Liver (tissue), 9 donors: Measurements from ENCODE around the gene POLR3GL. TPM values are rescaled to one million over a fixed set of nuclear protein-coding genes. Genes with fewer than 3 reads are reported as not detected.
A peak's percentile ranks its signal among the peaks of the same experiment; 100 is the strongest.

ENCODE experiments used
- DNase-seq: peaks from one replicate; pipeline ENCODE4 v3.0.0-alpha.2; 2017; ENCODE audit warnings: low spot score
- H3K27ac ChIP-seq, 2 donors: one replicate each; pipeline ENCODE4 v1.7.0; 2013; ENCODE audit warnings: inconsistent platforms in 2 of 2, low read length in 2 of 2, control low read depth in 1 of 2, low read depth in 1 of 2, mild to moderate bottlenecking in 1 of 2
- H3K27me3 ChIP-seq, 4 donors: one replicate each; pipeline versions ENCODE4 v1.6.1 to v1.7.0; 2013; ENCODE audit warnings: low read length in 3 of 4, inconsistent platforms in 1 of 4, mild to moderate bottlenecking in 1 of 4, moderate library complexity in 1 of 4; ENCODE audit not compliant: control insufficient read depth in 4 of 4, insufficient read depth in 4 of 4
- H3K36me3 ChIP-seq, 4 donors: one replicate each; pipeline versions ENCODE4 v1.6.1 to v1.7.0; 2013; ENCODE audit warnings: low read length in 3 of 4, mild to moderate bottlenecking in 3 of 4, low read depth in 1 of 4, moderate library complexity in 1 of 4; ENCODE audit not compliant: control insufficient read depth in 4 of 4, insufficient read depth in 3 of 4
- H3K4me1 ChIP-seq, 4 donors: one replicate each; pipeline versions ENCODE4 v1.6.1 to v1.7.0; 2013; ENCODE audit warnings: low read length in 3 of 4, mild to moderate bottlenecking in 3 of 4, moderate library complexity in 1 of 4; ENCODE audit not compliant: control insufficient read depth in 4 of 4, insufficient read depth in 4 of 4
- H3K4me3 ChIP-seq, 3 donors: one replicate each; pipeline versions ENCODE4 v1.6.1 to v1.7.0; 2013; ENCODE audit warnings: low read length in 3 of 3, control low read depth in 1 of 3, low read depth in 1 of 3, mild to moderate bottlenecking in 1 of 3
- H3K9ac ChIP-seq, 2 donors: one replicate each; pipeline ENCODE4 v1.7.0; 2013; ENCODE audit warnings: low read length in 2 of 2, mild to moderate bottlenecking in 2 of 2, moderate library complexity in 2 of 2, control low read depth in 1 of 2, low read depth in 1 of 2
- H3K9me3 ChIP-seq, 4 donors: one replicate each; pipeline versions ENCODE4 v1.6.1 to v1.7.0; 2013; ENCODE audit warnings: low read length in 3 of 4; ENCODE audit not compliant: control insufficient read depth in 4 of 4
- EGR1 ChIP-seq, 2 donors: IDR thresholded peaks; 2 replicates each; pipeline ENCODE4 v1.6.1; 2016 to 2018; ENCODE audit warnings: antibody characterized with exemption in 2 of 2, low read depth in 2 of 2
- FOXA1 ChIP-seq: IDR thresholded peaks from 2 replicates; pipeline ENCODE4 v1.6.1; 2016; ENCODE audit warnings: antibody characterized with exemption
- FOXA2 ChIP-seq: IDR thresholded peaks from 2 replicates; pipeline ENCODE4 v1.6.1; 2016; ENCODE audit warnings: antibody characterized with exemption
- GABPA ChIP-seq, 2 donors: IDR thresholded peaks in 1 of 2; conservative IDR thresholded peaks in 1 of 2; 2 replicates each; pipeline ENCODE4 v1.6.1; 2016; ENCODE audit warnings: antibody characterized with exemption in 2 of 2, mild to moderate bottlenecking in 1 of 2, moderate library complexity in 1 of 2
- HNF4A ChIP-seq, 2 donors: conservative IDR thresholded peaks; 2 replicates each; pipeline ENCODE4 v1.6.1; 2016; ENCODE audit warnings: antibody characterized with exemption in 2 of 2, mild to moderate bottlenecking in 2 of 2
- JUND ChIP-seq, 2 donors: IDR thresholded peaks; 2 replicates each; pipeline ENCODE4 v1.6.1; 2016; ENCODE audit warnings: antibody characterized with exemption in 2 of 2
- NR2F2 ChIP-seq: IDR thresholded peaks from 2 replicates; pipeline ENCODE4 v1.6.1; 2016; ENCODE audit warnings: antibody characterized with exemption
- RAD21 ChIP-seq, 2 donors: IDR thresholded peaks; 2 replicates each; pipeline ENCODE4 v1.6.1; 2016; ENCODE audit warnings: antibody characterized with exemption in 2 of 2, mild to moderate bottlenecking in 2 of 2
- RXRA ChIP-seq, 2 donors: IDR thresholded peaks; 2 replicates each; pipeline ENCODE4 v1.6.1; 2017 to 2018; ENCODE audit warnings: antibody characterized with exemption in 2 of 2, mild to moderate bottlenecking in 1 of 2
- SP1 ChIP-seq: IDR thresholded peaks from 2 replicates; pipeline ENCODE4 v1.6.1; 2018; ENCODE audit warnings: antibody characterized with exemption, mild to moderate bottlenecking
- TAF1 ChIP-seq: conservative IDR thresholded peaks from 2 replicates; pipeline ENCODE4 v1.6.1; 2016; ENCODE audit warnings: antibody characterized with exemption, mild to moderate bottlenecking
- YY1 ChIP-seq: IDR thresholded peaks from 2 replicates; pipeline ENCODE4 v1.6.1; 2016; ENCODE audit warnings: antibody characterized with exemption, mild to moderate bottlenecking
- WGBS: extraction: QIAGEN DNeasy Blood & Tissue Kit; methylation state at CpG from one replicate; pipeline ENCODE4 v1.1.7; 2013; 5-methylcytosine and 5-hydroxymethylcytosine counted together
- polyA plus RNA-seq, 2 donors: library from polyadenylated mRNA; stranded (reverse) in 1 of 2; unstranded in 1 of 2; fragments of 200-250 nt in 1 of 2; fragments of >200 nt in 1 of 2; fragmentation: Nextera tagmentation in 1 of 2; extraction: Ambion mirVana in 1 of 2; gene quantifications; one replicate each; pipeline versions ENCODE4 v1.2.1 to v1.2.3, GENCODE V29; 2013 to 2015
- total RNA-seq, 2 donors: library from RNA; depleted of rRNA; stranded (reverse); fragments of >200 nt; gene quantifications; one replicate each; pipeline ENCODE4 v1.2.3, GENCODE V29; 2014
- TF ChIP-seq, protein P1 (sequence below): IDR thresholded peaks from 2 replicates; pipeline ENCODE4 v1.6.1; 2016; ENCODE audit warnings: antibody characterized with exemption
- TF ChIP-seq, protein P2 (sequence below): IDR thresholded peaks from 2 replicates; pipeline ENCODE4 v1.6.1; 2016; ENCODE audit warnings: antibody characterized with exemption, mild to moderate bottlenecking
- TF ChIP-seq, protein P3 (sequence below): IDR thresholded peaks from 2 replicates; pipeline ENCODE4 v1.6.1; 2016; ENCODE audit warnings: antibody characterized with exemption
- TF ChIP-seq, protein P4 (sequence below): fragments of 150-350 bp; IDR thresholded peaks from 2 replicates; pipeline ENCODE4 v1.5.1; 2017; ENCODE audit warnings: improper control_type of control experiment, low read depth, low read length; ENCODE audit not compliant: missing input control
- donor health status: healthy.
- donor health status: healthy.
- donor health status: healthy.
- donor health status: healthy.
- donor health status: healthy.

POLR3GL gene
- total and polyA plus RNA-seq, 4 donors: 11.9 to 23.4 (median 16.2) TPM

DNA sequence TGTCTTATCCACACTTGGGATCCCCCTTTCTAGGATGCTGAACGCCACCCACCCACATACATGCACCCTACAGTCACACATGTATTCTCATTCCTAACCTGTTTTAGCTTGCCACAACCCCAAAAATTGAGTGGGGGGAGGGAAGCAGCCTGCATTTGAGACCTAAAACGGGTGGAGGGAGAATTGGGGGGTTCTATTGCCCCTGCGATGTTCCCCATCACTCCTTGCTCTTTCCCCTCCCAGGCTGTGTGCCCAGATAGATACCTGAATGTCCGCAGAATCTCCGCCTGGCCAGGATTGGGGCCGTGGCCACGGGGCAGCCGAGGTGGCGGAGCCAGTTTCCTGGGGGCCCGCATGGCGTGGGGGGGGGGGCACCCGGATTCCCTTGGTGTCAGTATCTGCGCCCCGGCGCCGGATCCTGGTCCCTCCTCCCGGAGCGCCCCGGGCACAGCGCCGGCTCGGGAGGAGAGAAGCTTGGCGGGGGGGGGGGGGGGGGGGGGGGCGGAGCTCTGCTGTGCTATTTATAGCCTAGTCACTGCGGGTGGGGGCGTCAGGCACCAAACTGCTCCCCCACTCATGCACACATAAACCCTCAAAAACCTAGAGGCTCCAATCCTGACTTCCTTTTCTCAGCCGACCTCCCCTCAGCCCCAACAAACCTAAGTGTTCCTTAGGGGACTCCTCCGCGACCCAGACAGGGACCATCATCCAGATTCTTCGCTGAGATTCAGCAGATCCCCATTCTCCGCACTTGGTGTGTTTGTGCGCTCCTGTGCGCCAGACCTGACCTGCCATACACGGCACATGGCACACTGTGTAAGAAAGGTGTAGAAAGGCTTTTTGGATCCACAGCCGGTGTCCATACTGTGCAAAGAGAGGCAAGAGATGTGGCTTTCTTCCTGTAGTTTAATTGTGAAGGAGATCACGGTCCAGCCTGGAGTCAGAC is 2.1 kb upstream of the POLR3GL start:
- no peak for TF ChIP-seq NR2F2
- TF ChIP-seq, protein P1, sequence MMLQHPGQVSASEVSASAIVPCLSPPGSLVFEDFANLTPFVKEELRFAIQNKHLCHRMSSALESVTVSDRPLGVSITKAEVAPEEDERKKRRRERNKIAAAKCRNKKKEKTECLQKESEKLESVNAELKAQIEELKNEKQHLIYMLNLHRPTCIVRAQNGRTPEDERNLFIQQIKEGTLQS: no peak
- no peak for TF ChIP-seq JUND (IDR thresholded peaks at IDR 0.05)
- TF ChIP-seq SP1: no peak
- TF ChIP-seq RXRA (IDR thresholded peaks at IDR 0.05): no peak
- no peak for TF ChIP-seq FOXA2
- TF ChIP-seq FOXA1: no peak
- TF ChIP-seq, protein P2, sequence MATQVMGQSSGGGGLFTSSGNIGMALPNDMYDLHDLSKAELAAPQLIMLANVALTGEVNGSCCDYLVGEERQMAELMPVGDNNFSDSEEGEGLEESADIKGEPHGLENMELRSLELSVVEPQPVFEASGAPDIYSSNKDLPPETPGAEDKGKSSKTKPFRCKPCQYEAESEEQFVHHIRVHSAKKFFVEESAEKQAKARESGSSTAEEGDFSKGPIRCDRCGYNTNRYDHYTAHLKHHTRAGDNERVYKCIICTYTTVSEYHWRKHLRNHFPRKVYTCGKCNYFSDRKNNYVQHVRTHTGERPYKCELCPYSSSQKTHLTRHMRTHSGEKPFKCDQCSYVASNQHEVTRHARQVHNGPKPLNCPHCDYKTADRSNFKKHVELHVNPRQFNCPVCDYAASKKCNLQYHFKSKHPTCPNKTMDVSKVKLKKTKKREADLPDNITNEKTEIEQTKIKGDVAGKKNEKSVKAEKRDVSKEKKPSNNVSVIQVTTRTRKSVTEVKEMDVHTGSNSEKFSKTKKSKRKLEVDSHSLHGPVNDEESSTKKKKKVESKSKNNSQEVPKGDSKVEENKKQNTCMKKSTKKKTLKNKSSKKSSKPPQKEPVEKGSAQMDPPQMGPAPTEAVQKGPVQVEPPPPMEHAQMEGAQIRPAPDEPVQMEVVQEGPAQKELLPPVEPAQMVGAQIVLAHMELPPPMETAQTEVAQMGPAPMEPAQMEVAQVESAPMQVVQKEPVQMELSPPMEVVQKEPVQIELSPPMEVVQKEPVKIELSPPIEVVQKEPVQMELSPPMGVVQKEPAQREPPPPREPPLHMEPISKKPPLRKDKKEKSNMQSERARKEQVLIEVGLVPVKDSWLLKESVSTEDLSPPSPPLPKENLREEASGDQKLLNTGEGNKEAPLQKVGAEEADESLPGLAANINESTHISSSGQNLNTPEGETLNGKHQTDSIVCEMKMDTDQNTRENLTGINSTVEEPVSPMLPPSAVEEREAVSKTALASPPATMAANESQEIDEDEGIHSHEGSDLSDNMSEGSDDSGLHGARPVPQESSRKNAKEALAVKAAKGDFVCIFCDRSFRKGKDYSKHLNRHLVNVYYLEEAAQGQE: no peak
- TF ChIP-seq TAF1: no peak
- TF ChIP-seq YY1: no peak
- no peak for TF ChIP-seq RAD21 (IDR thresholded peaks at IDR 0.05)
- Histone ChIP-seq H3K27ac (peak overlapping the region in 1 of 2 donors; percentile 51), H3K27me3 (no peaks in the 10 kb centered on the region), H3K4me3 (peak overlapping the region in 2 of 3 donors; percentile 56 to 62), H3K9me3 (peaks cover 0 to 3% (median under 1%) of the 10 kb centered on the region in 4 donors), H3K9ac (no peak overlapping the region), H3K36me3 (no peaks in the 10 kb centered on the region), H3K4me1 (peaks cover 8 to 59% (median 37%) of the 10 kb centered on the region in 4 donors)
- DNase-seq: no peak
- WGBS: 17% methylated on average over 35 of the region's 36 CpGs

DNA sequence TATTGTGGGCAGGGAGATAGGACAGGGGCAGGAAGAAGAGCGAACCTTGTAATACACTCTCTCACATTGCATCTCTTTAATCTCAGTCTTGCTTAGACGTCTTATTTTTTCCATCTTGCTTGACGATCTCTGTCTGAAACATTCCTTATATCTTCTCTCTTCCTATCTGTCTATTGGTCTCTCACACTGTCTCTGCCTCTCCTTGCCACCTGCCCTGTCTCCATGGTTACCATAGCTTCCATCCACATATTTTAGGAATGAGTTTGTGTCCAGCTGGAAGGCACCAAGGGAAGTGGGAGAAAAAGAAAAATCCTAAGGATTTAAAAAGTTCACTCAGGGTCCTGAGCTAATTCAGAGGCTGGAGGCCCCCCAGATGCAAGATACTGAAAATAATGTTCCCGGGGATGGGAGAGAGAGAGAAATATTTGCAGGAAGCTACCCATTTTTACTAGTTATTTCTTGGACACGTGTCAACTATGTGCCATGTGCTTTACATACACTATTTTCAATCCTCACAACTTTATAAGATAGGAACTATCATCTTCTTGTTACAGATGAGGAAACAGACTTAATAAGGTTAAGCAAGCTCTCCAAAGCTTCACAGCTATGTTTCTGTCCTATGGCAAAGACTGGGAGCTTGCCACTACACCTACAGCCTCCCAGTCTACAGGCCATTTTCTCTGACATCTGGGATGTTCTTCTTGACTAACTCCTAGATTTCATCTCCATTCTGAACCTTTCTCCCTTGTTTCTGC is 1.0 kb upstream of the POLR3GL start:
- Histone ChIP-seq H3K27me3 (no peaks in the 10 kb centered on the region), H3K27ac (peak overlapping the region; percentile 77 to 81), H3K9ac (peak overlapping the region in 1 of 2 donors; percentile 93), H3K4me1 (peaks cover 8 to 53% (median 35%) of the 10 kb centered on the region in 4 donors), H3K4me3 (peak overlapping the region in 2 of 3 donors; percentile 64 to 92), H3K9me3 (peaks cover 0 to 3% (median under 1%) of the 10 kb centered on the region in 4 donors), H3K36me3 (no peaks in the 10 kb centered on the region)
- no peak for TF ChIP-seq HNF4A (conservative IDR thresholded peaks at IDR 0.05)
- TF ChIP-seq, protein P3, sequence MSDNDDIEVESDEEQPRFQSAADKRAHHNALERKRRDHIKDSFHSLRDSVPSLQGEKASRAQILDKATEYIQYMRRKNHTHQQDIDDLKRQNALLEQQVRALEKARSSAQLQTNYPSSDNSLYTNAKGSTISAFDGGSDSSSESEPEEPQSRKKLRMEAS: no peak
- no peak for TF ChIP-seq EGR1 (IDR thresholded peaks at IDR 0.05; ENCODE audit: low read depth in 2 of 2)
- TF ChIP-seq NR2F2: no peak
- TF ChIP-seq GABPA (IDR thresholded peaks at IDR 0.05 in 1 of 2, conservative IDR thresholded peaks at IDR 0.05 in 1 of 2): no peak
- TF ChIP-seq, protein P4, sequence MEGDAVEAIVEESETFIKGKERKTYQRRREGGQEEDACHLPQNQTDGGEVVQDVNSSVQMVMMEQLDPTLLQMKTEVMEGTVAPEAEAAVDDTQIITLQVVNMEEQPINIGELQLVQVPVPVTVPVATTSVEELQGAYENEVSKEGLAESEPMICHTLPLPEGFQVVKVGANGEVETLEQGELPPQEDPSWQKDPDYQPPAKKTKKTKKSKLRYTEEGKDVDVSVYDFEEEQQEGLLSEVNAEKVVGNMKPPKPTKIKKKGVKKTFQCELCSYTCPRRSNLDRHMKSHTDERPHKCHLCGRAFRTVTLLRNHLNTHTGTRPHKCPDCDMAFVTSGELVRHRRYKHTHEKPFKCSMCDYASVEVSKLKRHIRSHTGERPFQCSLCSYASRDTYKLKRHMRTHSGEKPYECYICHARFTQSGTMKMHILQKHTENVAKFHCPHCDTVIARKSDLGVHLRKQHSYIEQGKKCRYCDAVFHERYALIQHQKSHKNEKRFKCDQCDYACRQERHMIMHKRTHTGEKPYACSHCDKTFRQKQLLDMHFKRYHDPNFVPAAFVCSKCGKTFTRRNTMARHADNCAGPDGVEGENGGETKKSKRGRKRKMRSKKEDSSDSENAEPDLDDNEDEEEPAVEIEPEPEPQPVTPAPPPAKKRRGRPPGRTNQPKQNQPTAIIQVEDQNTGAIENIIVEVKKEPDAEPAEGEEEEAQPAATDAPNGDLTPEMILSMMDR: no peak
- no peak for TF ChIP-seq SP1
- TF ChIP-seq TAF1: no peak
- no peak for TF ChIP-seq JUND (IDR thresholded peaks at IDR 0.05)
- TF ChIP-seq, protein P1: no peak
- no peak for DNase-seq
- WGBS: 73% methylated on average over 5 of the region's 5 CpGs
